Psoas muscle (tissue), 8 donors: Measurements from ENCODE around the gene INHBB. TPM values are rescaled to one million over a fixed set of nuclear protein-coding genes. Genes with fewer than 3 reads are reported as not detected.
"Not testable (repeated sequence)": the region's sequence is repeated elsewhere in the genome, so short reads cannot be mapped to it uniquely, and the experiment has no call there.

Experiments used
- ATAC-seq, 4 donors: fragments of 200-7000 bp; cut with Tn5 transposase; one replicate each; pipeline ENCODE4 v1.9.1; 2020; ENCODE audit warnings: moderate library complexity in 3 of 4, mild to moderate bottlenecking in 2 of 4
- DNase-seq, 2 donors: peaks; one replicate each; pipeline ENCODE4 v3.0.0-alpha.2; 2020
- H3K27ac ChIP-seq: fragments of 200-600 bp; one replicate; pipeline ENCODE4 v1.8.0; 2022
- H3K27me3 ChIP-seq, 3 donors: fragments of 200-600 bp in 1 of 3; one replicate each; pipeline versions ENCODE4 v1.6.1 to v1.8.0; 2013 to 2022; ENCODE audit warnings: low read length in 2 of 3, mild to moderate bottlenecking in 2 of 3, moderate library complexity in 1 of 3; ENCODE audit not compliant: insufficient read depth in 3 of 3
- H3K36me3 ChIP-seq, 2 donors: fragments of 200-600 bp in 1 of 2; one replicate each; pipeline versions ENCODE4 v1.6.1 to v1.8.0; 2013 to 2022; ENCODE audit warnings: low read depth in 1 of 2, mild to moderate bottlenecking in 1 of 2, moderate library complexity in 1 of 2; ENCODE audit not compliant: insufficient read depth in 1 of 2
- H3K4me1 ChIP-seq: fragments of 200-600 bp; one replicate; pipeline ENCODE4 v1.8.0; 2022
- H3K4me3 ChIP-seq: fragments of 200-600 bp; one replicate; pipeline ENCODE4 v1.8.0; 2022; ENCODE audit warnings: mild to moderate bottlenecking
- H3K9me3 ChIP-seq: fragments of 200-600 bp; one replicate; pipeline ENCODE4 v1.8.0; 2022
- WGBS, 3 donors: extraction: QIAGEN DNeasy Blood & Tissue Kit; methylation state at CpG; one replicate each; pipeline versions ENCODE4 v1.1.6 to v1.1.7; 2013; 5-methylcytosine and 5-hydroxymethylcytosine counted together
- intact Hi-C, 2 donors: fragments of 100-400 bp; cut with DNase I; formaldehyde crosslinking; loops; one replicate each; pipeline versions ENCODE4 v1.11.0 to v1.14.2; 2022
- polyA plus RNA-seq, 3 donors: library from polyadenylated mRNA; stranded (reverse); fragments of 200-250 nt; gene quantifications; one replicate each; pipeline ENCODE4 v1.2.3, GENCODE V29; 2013
- total RNA-seq, 4 donors: library from RNA; stranded (reverse); fragmentation: NEBNext Ultra II Directional in 2 of 4; extraction: Animal tissue kit (Norgen Biotek cat#: 25700) in 2 of 4; gene quantifications; one replicate each; pipeline versions ENCODE4 v1.2.1 to v1.2.4, GENCODE V29; 2021 to 2023
- TF ChIP-seq, protein P1 (sequence below): fragments of 200-600 bp; IDR thresholded peaks from one replicate; pipeline ENCODE4 v1.8.0; 2022; ENCODE audit warnings: antibody characterized with exemption
- donor health status: healthy with polysubstance abuse.
- donor health status: DM: no; HTN: no; CAD: no; lungs with moderate emphysema.
- donor health status: Bipolar disorder and iron deficiency.
- donor health status: healthy.
- donor health status: DM: yes; HTN: yes; CAD: no.
- donor health status: DM: no; HTN: no; CAD: no.
- donor health status: DM: no; HTN: no; CAD: no.
- donor health status: DM: yes; HTN: yes; CAD: no.

Gene INHBB
- total and polyA plus RNA-seq, 7 donors = 2.9 to 20.0 (median 13.4) TPM

DNA sequence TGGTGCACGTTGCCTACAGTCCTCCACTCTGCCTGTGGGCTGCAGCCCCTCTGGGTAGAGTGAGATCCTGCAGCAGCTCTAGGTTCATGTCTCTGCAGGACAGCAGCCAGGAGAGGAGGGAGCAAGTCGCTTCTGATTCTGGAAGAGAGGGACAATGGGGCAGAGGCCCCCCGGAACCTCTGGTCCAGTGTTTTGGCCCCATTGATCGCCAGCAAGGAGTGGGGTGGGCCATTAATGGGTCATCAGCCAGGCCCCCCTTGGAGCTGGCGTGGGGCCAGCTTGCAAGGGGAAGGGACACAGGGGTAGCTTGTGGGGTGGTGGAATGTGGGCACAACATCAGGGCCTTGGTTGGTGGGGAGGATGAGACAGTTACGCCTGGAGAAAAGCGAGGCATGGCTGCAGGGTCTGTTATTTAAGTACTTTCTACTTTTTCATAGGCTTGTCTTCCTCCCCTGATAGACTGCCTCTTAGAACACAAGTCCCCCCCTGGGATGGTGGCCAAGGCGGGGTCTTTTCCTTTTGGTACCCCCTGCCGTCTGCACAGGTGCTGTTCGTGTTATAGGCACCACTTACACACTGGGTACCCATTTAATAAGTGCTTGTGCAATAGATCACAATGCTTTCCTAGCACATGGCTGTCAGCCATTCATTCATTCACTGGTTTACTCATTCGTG is 44.6 kb downstream of the INHBB start:
- ATAC-seq = no peak
- Histone ChIP-seq H3K4me1 (no peaks in the 10 kb centered on the region), H3K9me3 (no peaks in the 10 kb centered on the region), H3K4me3 (no peak overlapping the region), H3K27me3 (no peaks in the 10 kb centered on the region), H3K36me3 (no peaks in the 10 kb centered on the region), H3K27ac (no peak overlapping the region)
- intact Hi-C loops = no loop called here
- TF ChIP-seq, protein P1, sequence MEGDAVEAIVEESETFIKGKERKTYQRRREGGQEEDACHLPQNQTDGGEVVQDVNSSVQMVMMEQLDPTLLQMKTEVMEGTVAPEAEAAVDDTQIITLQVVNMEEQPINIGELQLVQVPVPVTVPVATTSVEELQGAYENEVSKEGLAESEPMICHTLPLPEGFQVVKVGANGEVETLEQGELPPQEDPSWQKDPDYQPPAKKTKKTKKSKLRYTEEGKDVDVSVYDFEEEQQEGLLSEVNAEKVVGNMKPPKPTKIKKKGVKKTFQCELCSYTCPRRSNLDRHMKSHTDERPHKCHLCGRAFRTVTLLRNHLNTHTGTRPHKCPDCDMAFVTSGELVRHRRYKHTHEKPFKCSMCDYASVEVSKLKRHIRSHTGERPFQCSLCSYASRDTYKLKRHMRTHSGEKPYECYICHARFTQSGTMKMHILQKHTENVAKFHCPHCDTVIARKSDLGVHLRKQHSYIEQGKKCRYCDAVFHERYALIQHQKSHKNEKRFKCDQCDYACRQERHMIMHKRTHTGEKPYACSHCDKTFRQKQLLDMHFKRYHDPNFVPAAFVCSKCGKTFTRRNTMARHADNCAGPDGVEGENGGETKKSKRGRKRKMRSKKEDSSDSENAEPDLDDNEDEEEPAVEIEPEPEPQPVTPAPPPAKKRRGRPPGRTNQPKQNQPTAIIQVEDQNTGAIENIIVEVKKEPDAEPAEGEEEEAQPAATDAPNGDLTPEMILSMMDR = no peak
- 80 to 88% (median 85%) methylated on average over 10 to 11 of the region's 11 CpGs for WGBS, 3 donors
- DNase-seq = peak in 1 of 2 donors; percentile 38

DNA sequence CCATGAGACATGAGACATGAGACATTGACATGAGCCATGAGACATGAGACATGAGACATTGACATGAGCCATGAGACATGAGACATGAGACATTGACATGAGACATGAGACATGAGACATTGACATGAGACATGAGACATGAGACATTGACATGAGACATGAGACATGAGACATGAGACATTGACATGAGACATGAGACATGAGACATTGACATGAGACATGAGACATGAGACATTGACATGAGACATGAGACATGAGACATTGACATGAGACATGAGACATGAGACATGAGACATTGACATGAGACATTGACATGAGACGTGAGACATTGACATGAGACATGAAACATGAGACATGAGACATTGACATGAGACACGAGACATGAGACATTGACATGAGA is 45.4 kb downstream of the INHBB start:
- H3K9me3 ChIP-seq, H3K36me3 ChIP-seq, intact Hi-C loops, H3K4me3 ChIP-seq, H3K4me1 ChIP-seq, DNase-seq, H3K27ac ChIP-seq, H3K27me3 ChIP-seq, ATAC-seq: not testable (repeated sequence)
- 37 to 55% (median 50%) methylated on average over 2 of the region's 2 CpGs for WGBS, 3 donors

DNA sequence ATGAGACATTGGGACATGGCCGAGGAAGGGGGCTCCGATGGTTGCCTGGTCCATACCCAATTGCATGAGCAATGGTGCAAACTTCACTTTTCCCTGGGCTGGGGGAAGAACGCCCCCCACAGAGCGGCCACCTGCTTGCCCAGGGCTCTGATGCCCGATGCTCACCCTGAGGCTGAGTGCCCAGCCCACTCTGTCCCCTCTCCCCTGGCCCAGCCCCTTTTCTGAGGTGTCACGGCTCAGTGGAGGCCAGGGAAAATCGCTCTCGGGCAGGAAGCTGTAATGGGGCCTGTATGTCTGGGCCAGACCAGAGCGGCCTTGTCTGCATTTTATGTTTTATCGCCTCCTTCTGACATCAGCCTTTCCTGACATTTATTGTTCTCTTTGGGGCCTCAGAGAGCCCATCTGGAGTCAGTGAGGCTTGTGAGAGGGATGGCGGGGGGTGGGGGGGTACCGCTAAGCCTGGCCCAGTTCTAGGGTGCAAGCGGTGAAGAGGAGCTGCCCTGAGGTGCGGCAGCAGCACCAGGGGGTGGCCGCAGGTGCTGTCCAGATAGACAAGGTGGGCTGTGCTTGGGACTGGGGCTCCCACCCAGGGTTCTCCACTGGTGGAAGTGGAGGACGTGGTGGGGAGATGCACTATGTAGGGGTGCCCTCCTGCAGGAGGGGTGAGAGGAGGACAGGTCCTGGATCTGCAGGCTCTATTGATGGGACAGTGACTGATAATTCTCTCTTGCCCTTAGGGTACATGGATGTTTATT is 46.2 kb downstream of the INHBB start:
- WGBS, 3 donors = 84 to 89% (median 88%) methylated on average over 16 of the region's 16 CpGs
- Histone ChIP-seq H3K27me3 (no peaks in the 10 kb centered on the region), H3K4me3 (no peak overlapping the region), H3K27ac (no peak overlapping the region), H3K9me3 (no peaks in the 10 kb centered on the region), H3K4me1 (no peaks in the 10 kb centered on the region), H3K36me3 (no peaks in the 10 kb centered on the region)
- TF ChIP-seq, protein P1 = no peak
- no peak for ATAC-seq
- DNase-seq = peak in 1 of 2 donors; percentile 24
- intact Hi-C loops = no loop called here

DNA sequence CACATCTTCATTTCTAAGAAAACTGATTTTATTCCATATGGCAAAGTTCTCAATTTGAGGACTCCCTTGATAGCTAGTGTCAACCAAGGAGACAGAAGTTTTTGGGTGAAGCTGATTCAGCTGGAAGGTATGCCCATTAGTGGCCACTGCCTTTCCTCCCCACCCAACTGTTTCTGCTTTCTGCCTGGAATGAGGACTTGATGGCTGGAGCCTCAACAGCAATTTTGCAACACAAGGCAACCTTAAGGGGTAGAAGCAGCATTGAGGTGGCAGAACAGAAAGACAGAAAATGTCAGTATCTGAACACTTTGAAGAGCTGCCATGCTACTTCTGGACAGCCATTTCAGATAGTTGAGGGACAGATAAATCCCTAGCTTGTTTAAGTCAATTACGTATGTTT is 47.0 kb downstream of the INHBB start:
- Histone ChIP-seq H3K4me1 (no peaks in the 10 kb centered on the region), H3K27me3 (no peaks in the 10 kb centered on the region), H3K27ac (no peak overlapping the region), H3K9me3 (no peaks in the 10 kb centered on the region), H3K36me3 (no peaks in the 10 kb centered on the region), H3K4me3 (no peak overlapping the region)
- TF ChIP-seq, protein P1 = no peak
- 96 to 100% (median 96%) methylated on average over 1 of the region's 1 CpG for WGBS, 3 donors
- DNase-seq (no peak), ATAC-seq (no peak)
- intact Hi-C loops = no loop called here

DNA sequence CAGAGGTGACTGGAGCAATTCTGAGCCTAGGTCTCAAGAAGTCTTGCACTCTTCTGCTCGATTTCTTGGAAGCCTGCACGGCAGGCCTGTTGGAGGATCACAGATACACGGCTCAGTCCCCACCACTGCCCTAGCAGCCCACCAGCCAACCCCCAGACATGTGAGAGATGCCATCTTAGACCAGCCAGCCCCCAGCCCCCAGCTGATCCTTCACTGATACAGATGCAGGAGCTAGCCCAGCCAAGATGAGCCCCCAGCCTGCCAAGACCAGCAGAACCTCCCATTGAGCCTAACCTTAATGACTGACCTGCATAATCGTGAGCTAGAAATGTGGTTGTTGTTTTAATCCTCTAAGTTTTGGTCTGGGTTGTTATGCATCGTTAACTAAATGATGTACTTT is 47.5 kb downstream of the INHBB start:
- WGBS, 3 donors = 91 to 99% (median 99%) methylated on average over 5 of the region's 5 CpGs
- H3K36me3 ChIP-seq = no peaks in the 10 kb centered on the region
- DNase-seq = peak in 1 of 2 donors; percentile 36
- no peak for ATAC-seq
- intact Hi-C loops = no loop called here
- H3K4me1 ChIP-seq = no peaks in the 10 kb centered on the region
- TF ChIP-seq, protein P1 = no peak
- peaks cover 0 to 1% (median 0%) of the 10 kb centered on the region in 3 donors for H3K27me3 ChIP-seq
- H3K4me3 ChIP-seq = no peak overlapping the region
- no peaks in the 10 kb centered on the region for H3K9me3 ChIP-seq
- H3K27ac ChIP-seq = no peak overlapping the region
